D341Med (cell line): ENCODE measurements around the gene TMEM98.
"Not testable (repeated sequence)": the region's sequence is repeated elsewhere in the genome, so short reads cannot be mapped to it uniquely, and the experiment has no call there.

Experiments
- DNase-seq: peaks from one replicate; pipeline ENCODE4 v3.0.0; 2012; ENCODE audit warnings: low spot score

TMEM98 gene

GRCh38 chr17:32915245-32915644, 12.7 kb upstream of the TMEM98 start:
- no peak for DNase-seq

GRCh38 chr17:32916134-32916533, 11.8 kb upstream of the TMEM98 start:
- DNase-seq = no peak

GRCh38 chr17:32917081-32917480, 10.9 kb upstream of the TMEM98 start:
- no peak for DNase-seq

GRCh38 chr17:32917842-32918241, 10.1 kb upstream of the TMEM98 start:
- no peak for DNase-seq

- not testable (repeated sequence) for DNase-seq
Observed at GRCh38 chr17:32919876-32920275, 8.1 kb upstream of the TMEM98 start.

- DNase-seq = no peak
Observed at GRCh38 chr17:32920293-32920692, 7.7 kb upstream of the TMEM98 start.

- DNase-seq = no peak
Observed at GRCh38 chr17:32921017-32921416, 6.9 kb upstream of the TMEM98 start.

GRCh38 chr17:32923905-32924304, 4.0 kb upstream of the TMEM98 start:
- not testable (repeated sequence) for DNase-seq

GRCh38 chr17:32926183-32926582, 1.8 kb upstream of the TMEM98 start:
- DNase-seq = no peak

- not testable (repeated sequence) for DNase-seq
Observed at GRCh38 chr17:32926789-32927188, 1.2 kb upstream of the TMEM98 start.

- DNase-seq = no peak
Observed at GRCh38 chr17:32927201-32927723, 691 bp upstream of the TMEM98 start.

GRCh38 chr17:32928586-32929535, 908 bp downstream of the TMEM98 start:
- DNase-seq = no peak

GRCh38 chr17:32929588-32929987, 1.6 kb downstream of the TMEM98 start:
- no peak for DNase-seq

GRCh38 chr17:32930512-32930911, 2.6 kb downstream of the TMEM98 start:
- DNase-seq = no peak

GRCh38 chr17:32931686-32932085, 3.7 kb downstream of the TMEM98 start:
- no peak for DNase-seq

- DNase-seq = no peak
Observed at GRCh38 chr17:32933881-32934280, 5.9 kb downstream of the TMEM98 start.

- DNase-seq = no peak
Observed at GRCh38 chr17:32935726-32936125, 7.8 kb downstream of the TMEM98 start.

- DNase-seq = no peak
Observed at GRCh38 chr17:32936186-32936893, 8.4 kb downstream of the TMEM98 start.

GRCh38 chr17:32936894-32937500, 9.0 kb downstream of the TMEM98 start:
- DNase-seq = peak; percentile 87

GRCh38 chr17:32940706-32941390, 12.9 kb downstream of the TMEM98 start:
- no peak for DNase-seq

- no peak for DNase-seq
Observed at GRCh38 chr17:32941419-32942032, 13.6 kb downstream of the TMEM98 start.
